Fibroblast of upper back skin (primary cell): ENCODE results near the gene BPIFB6.

ENCODE experiments used
- DNase-seq: peaks from one replicate; pipeline ENCODE4 v3.0.0-alpha.2; 2013

BPIFB6 gene

DNA sequence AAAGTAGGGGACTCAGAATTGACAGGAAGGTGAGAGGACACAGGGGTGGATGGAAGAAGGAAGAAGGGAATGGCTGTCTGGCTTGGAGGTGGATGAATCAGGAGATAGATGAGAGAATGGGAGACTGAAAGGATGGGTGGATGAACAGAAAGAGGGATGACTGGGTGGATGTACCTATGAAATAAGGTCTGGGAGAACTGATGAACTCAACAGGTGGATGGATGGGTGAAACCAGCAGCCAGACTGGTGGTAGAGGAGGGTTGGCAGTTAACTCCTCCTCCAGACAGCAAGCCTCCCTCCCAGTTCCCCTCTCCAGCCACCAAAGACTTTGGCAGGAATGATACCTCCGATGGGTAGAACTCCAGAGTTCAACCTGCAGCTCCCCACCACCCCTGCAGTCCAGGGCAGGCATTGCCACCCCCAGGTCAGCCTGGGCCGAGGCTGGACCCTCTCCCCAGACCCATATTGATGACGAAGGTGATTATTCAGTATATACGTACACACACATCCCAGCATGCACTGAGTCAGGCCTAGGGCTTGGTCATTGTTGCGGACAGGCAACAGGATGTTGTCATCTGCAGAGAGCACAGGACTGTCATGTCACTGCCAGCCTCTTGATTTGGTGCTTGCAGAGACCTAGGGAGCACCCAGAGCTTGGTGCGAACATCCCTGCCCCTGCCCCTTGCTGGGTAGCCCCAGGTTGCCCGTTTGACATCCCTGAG lies 29.2 kb upstream of the BPIFB6 start:
- no peak for DNase-seq

- no peak for DNase-seq
Observed at GRCh38 chr20:33004141-33004751, 27.2 kb upstream of the BPIFB6 start, which contains the start of gene SUN5. Gene SUN5 (minus strand): TSS chr20:33004433. CDS start chr20:33004340, 93 bp downstream.

GRCh38 chr20:33005132-33005566 lies 26.3 kb upstream of the BPIFB6 start:
- DNase-seq, result peak; percentile 5

- DNase-seq, result no peak
Observed at GRCh38 chr20:33005908-33006775, 25.3 kb upstream of the BPIFB6 start.

GRCh38 chr20:33006776-33007375 lies 24.6 kb upstream of the BPIFB6 start:
- no peak for DNase-seq

DNA sequence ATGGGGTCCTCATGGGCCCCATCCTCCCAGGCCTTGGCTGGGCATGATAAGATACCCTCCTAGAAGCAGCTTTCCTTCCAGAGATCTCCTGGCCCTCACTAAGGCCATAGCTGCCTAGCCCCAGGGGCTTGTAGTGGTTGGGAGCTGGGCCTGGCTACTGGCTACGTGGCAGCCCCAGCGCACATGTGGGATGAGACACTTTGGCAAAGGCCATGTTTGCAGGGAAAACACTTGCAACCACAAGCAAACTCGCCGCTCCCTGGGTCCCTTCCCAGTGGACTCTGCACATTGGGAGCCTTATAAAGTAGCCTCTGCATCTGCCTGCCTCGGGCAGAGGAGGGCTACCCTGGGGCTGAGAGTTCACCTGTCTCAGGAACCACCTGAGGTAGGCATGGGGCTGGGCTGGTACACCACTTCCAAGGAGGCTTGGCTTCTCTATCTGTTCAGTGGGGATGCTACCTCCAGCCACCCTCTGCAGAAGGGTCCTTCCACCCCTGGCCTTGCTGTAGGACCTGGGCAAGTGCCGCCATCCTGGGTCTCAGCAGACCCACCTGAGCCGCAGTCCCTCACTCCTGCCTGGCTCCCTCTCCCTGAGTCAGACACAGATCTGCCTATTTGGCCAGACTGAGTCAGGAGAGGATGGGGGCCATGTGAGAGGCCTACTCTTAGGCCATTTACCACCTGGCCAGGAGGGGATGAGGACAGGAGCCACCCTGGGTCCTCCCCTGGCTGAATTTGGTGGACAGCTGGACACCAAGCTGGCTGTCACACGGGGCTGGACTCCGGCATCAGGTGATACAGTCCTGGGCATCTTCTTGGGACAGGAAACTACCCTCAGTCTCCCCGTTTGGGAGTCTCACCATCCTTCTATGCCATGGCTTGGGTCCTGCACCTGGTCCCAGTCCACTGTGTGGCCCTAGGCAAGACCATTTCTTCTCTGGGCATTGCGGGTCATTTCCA lies 23.8 kb upstream of the BPIFB6 start, which contains the start of gene BPIFB2:
Gene BPIFB2, plus strand, starts transcription at position 329 of the 960 bp plus-strand sequence. CDS start 871 bp downstream, outside the sequence.
- no peak for DNase-seq

GRCh38 chr20:33008336-33009213 lies 22.9 kb upstream of the BPIFB6 start:
- DNase-seq, result no peak

DNA sequence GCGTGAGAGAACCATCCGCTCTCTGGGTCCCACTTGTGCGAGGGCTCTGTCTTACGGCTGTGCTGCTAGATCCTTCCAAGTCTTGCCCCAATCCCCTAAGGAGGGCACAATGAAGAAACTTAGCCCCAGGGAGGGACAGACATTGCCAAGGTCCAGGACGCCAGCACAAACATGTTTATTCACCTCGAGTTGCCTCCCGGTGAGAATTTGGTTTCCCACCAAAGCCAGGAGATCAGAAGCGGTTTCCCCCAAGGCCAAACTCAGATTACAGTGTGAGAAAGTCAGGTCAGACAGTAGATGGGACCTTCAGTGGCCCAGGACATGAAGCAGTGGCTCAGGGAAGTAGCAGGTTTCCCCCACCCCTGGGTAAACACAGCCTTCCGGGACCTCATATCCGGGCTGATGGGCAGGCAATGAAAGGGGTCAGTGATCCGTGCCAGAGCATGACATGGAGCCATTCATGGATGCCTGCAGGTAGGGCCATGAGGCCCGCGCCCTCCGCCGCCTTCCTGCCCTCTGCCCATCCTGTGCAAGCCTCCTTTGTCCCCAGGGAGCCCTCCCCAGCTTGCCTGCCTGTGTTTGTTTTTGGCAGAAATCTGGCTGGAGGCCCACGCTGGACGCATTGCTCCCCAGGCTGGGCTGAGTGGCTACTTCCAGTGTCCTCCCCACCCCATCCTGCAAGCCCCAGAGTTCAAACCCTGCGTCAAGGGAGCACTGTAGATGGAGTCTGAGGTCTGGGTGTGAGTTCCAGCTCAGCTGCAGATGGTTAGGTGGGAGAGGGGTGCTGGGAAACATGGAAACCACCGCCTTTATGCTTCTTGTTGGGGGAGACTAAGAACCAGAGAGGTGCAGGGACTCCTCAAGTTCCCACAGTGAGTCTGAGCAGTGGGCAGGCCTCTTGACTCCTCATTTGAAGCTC lies 22.0 kb upstream of the BPIFB6 start:
- DNase-seq, result no peak

DNA sequence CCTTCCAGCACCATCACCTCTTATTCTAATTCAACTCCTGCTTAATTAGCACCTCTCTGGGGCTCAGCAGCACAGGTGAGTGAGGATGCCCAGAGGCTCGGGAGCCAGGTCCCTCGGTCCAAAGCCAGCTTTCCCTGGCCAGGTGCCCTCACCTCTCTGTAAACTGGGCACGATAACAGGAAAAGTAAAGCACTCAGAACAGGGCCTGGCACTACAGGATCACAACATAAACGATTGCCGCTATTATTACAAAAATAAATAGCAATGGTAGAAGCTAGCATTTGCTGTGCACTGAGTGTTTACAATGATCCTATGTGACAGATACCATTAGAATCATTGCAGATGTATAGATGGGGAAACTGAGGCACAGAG lies 21.3 kb upstream of the BPIFB6 start:
- DNase-seq, result no peak

GRCh38 chr20:33010674-33011449 lies 20.6 kb upstream of the BPIFB6 start:
- no peak for DNase-seq

GRCh38 chr20:33012327-33013189 lies 18.9 kb upstream of the BPIFB6 start:
- no peak for DNase-seq

GRCh38 chr20:33013701-33014326 lies 17.6 kb upstream of the BPIFB6 start:
- DNase-seq, result no peak

GRCh38 chr20:33014336-33015113 lies 16.9 kb upstream of the BPIFB6 start:
- DNase-seq, result no peak

DNA sequence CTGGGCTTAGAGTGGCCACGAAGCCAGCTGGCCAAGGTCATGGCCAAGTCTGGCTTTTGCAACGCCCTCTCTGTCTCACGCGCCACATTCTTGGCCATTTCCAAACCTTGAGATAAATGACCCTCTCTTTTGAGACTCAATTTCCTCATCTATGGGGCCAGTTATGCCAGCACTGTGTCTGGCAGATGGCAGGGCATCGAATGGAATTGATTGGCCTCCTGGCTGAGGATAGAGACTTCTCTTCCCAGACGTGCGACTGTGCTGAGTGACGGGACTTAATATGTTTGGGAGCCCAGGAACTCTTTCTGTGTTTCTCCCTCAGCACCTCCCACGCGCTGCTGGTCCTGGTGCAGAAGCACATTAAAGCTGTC lies 16.3 kb upstream of the BPIFB6 start:
- DNase-seq, result no peak

DNA sequence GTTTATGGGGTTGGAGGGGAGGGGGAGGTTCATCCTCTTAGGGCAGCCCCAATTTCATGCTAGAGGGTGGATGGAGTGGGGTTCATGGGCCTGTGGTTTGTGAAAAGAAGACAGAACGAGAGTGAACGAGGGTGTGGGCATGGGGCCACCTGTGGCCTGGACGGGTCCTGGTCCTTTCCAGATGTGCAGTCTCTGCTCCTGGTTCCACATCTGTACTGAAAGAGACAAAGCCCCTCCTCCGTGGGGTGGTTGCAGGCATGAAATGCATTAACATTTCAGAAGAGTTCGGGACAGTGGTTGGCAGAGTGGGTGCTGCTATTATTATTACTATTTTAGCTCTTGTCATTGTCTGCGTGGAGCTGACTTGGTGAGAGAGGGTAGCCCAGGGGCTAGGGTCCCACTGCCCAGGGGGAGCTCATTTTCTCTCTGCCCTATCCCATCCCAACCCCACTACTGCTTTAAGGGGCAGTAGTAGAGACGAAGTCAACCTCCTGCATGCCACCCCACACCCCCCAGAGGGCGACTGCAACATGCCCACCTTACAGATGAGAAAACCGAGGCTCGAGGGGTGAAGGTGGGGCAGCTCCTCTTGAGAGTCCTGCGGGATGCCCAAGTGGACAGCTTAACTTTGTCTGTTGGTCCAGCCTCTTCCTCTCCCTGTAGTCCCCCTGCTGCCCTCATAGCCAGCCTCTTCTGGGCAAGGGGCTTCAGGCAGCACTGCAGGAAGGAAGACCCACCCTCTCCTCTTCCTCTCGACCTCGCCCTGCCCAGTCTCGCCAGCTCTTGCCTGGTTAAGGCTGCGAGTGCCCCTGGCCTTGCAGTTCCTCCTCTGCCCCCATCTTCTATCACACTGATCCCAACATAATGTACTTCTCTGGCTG lies 15.5 kb upstream of the BPIFB6 start:
- no peak for DNase-seq
